ENCODE measurements around the gene AHRR.

- TF ChIP-seq CTCF (conservative IDR thresholded peaks at IDR 0.05; ENCODE audit: low read length), result no peak
- TF ChIP-seq EZH2phosphoT487 (IDR thresholded peaks at IDR 0.05; ENCODE audit: borderline replicate concordance, low read depth, low read length), result no peak
Observed at GRCh38 chr5:447501-447900, 126.0 kb downstream of the AHRR start.

Measured in OCI-LY7 (cell line).